HG03521 (cell line): Measurements from ENCODE around the gene ABHD4.
"Not testable (repeated sequence)": the region's sequence is repeated elsewhere in the genome, so short reads cannot be mapped to it uniquely, and the experiment has no call there.

ENCODE experiments used
- ATAC-seq: cut with Tn5 transposase; IDR thresholded peaks from one replicate; pipeline ENCODE4 v1.9.1; 2021; ENCODE audit warnings: mild to moderate bottlenecking, moderate library complexity; ENCODE audit not compliant: unreplicated experiment

Gene ABHD4

GRCh38 chr14:22622255-22622654 lies 24.2 kb downstream of the ABHD4 start:
- no peak for ATAC-seq

GRCh38 chr14:22623047-22623446 lies 24.9 kb downstream of the ABHD4 start:
- no peak for ATAC-seq

GRCh38 chr14:22626590-22626989 lies 28.5 kb downstream of the ABHD4 start:
- no peak for ATAC-seq

GRCh38 chr14:22627506-22628263 lies 29.6 kb downstream of the ABHD4 start:
- ATAC-seq, result no peak

GRCh38 chr14:22629361-22629760 lies 31.3 kb downstream of the ABHD4 start:
- no peak for ATAC-seq

- ATAC-seq, result no peak
Measured at GRCh38 chr14:22630066-22630465, 32.0 kb downstream of the ABHD4 start.

- no peak for ATAC-seq
Measured at GRCh38 chr14:22630486-22630885, 32.4 kb downstream of the ABHD4 start.

- ATAC-seq, result no peak
Measured at GRCh38 chr14:22634233-22634900, 36.3 kb downstream of the ABHD4 start.

GRCh38 chr14:22635980-22636379 lies 37.9 kb downstream of the ABHD4 start:
- not testable (repeated sequence) for ATAC-seq

- ATAC-seq, result no peak
Measured at GRCh38 chr14:22640192-22640591, 42.1 kb downstream of the ABHD4 start.

- no peak for ATAC-seq
Measured at GRCh38 chr14:22641846-22642245, 43.7 kb downstream of the ABHD4 start.

GRCh38 chr14:22644305-22644635 lies 46.2 kb downstream of the ABHD4 start, which contains the start of gene OR6J1:
Gene OR6J1, minus strand, starts transcription at chr14:22644352. Its CDS starts 9,541 bp downstream, at chr14:22634811.
- no peak for ATAC-seq

GRCh38 chr14:22646570-22647254 lies 48.6 kb downstream of the ABHD4 start:
- ATAC-seq, result no peak

GRCh38 chr14:22648506-22648905 lies 50.4 kb downstream of the ABHD4 start:
- no peak for ATAC-seq

- no peak for ATAC-seq
Measured at GRCh38 chr14:22650046-22650739, 52.1 kb downstream of the ABHD4 start.

- no peak for ATAC-seq
Measured at GRCh38 chr14:22650960-22651521, 52.9 kb downstream of the ABHD4 start.

- no peak for ATAC-seq
Measured at GRCh38 chr14:22651586-22651985, 53.5 kb downstream of the ABHD4 start.

GRCh38 chr14:22653012-22653621 lies 55.0 kb downstream of the ABHD4 start:
- no peak for ATAC-seq

GRCh38 chr14:22656226-22656625 lies 58.1 kb downstream of the ABHD4 start:
- ATAC-seq, result no peak

GRCh38 chr14:22656945-22657731 lies 59.0 kb downstream of the ABHD4 start:
- no peak for ATAC-seq
